ENCODE data around the gene PARP12.

DNA sequence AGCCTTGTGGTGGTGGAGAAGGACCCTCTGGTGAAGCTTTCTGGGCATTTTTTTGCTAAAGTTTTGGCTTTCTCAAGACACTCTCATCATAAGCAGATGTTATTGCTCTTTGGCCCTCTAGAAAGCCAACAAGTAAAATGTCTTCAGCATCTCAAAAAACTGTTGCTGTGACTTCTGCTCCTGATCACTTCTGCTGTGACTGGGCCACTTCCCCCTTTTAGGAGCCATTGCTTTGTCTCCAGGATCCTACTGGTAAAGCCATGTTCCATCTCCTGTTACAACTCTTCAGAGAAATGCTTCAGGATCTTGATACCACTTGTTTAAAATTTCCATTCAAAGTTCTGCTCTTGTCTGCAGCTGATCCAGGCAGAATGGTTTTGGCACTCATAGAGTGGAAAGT lies 10.9 kb downstream of the PARP12 start:
- TF ChIP-seq GLIS2 (tag by site-specific recombination; IDR thresholded peaks at IDR 0.05) (no peak), ZNF629 (tag by site-specific recombination; IDR thresholded peaks at IDR 0.05) (no peak), ZNF366 (tag by site-specific recombination; conservative IDR thresholded peaks at IDR 0.05) (no peak), ZNF138 (tag by site-specific recombination; IDR thresholded peaks at IDR 0.05; ENCODE audit: borderline replicate concordance) (no peak), ZBTB1 (tag by site-specific recombination; IDR thresholded peaks at IDR 0.05) (no peak), ZNF785 (tag by site-specific recombination; IDR thresholded peaks at IDR 0.05) (no peak), ZNF596 (tag by site-specific recombination; IDR thresholded peaks at IDR 0.05) (no peak), ZNF302 (tag by site-specific recombination; IDR thresholded peaks at IDR 0.05; ENCODE audit: low read depth) (no peak)
- TF ChIP-seq, protein P1, sequence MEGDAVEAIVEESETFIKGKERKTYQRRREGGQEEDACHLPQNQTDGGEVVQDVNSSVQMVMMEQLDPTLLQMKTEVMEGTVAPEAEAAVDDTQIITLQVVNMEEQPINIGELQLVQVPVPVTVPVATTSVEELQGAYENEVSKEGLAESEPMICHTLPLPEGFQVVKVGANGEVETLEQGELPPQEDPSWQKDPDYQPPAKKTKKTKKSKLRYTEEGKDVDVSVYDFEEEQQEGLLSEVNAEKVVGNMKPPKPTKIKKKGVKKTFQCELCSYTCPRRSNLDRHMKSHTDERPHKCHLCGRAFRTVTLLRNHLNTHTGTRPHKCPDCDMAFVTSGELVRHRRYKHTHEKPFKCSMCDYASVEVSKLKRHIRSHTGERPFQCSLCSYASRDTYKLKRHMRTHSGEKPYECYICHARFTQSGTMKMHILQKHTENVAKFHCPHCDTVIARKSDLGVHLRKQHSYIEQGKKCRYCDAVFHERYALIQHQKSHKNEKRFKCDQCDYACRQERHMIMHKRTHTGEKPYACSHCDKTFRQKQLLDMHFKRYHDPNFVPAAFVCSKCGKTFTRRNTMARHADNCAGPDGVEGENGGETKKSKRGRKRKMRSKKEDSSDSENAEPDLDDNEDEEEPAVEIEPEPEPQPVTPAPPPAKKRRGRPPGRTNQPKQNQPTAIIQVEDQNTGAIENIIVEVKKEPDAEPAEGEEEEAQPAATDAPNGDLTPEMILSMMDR (tag by site-specific recombination; IDR thresholded peaks at IDR 0.05), result no peak
- TF ChIP-seq, protein P2, sequence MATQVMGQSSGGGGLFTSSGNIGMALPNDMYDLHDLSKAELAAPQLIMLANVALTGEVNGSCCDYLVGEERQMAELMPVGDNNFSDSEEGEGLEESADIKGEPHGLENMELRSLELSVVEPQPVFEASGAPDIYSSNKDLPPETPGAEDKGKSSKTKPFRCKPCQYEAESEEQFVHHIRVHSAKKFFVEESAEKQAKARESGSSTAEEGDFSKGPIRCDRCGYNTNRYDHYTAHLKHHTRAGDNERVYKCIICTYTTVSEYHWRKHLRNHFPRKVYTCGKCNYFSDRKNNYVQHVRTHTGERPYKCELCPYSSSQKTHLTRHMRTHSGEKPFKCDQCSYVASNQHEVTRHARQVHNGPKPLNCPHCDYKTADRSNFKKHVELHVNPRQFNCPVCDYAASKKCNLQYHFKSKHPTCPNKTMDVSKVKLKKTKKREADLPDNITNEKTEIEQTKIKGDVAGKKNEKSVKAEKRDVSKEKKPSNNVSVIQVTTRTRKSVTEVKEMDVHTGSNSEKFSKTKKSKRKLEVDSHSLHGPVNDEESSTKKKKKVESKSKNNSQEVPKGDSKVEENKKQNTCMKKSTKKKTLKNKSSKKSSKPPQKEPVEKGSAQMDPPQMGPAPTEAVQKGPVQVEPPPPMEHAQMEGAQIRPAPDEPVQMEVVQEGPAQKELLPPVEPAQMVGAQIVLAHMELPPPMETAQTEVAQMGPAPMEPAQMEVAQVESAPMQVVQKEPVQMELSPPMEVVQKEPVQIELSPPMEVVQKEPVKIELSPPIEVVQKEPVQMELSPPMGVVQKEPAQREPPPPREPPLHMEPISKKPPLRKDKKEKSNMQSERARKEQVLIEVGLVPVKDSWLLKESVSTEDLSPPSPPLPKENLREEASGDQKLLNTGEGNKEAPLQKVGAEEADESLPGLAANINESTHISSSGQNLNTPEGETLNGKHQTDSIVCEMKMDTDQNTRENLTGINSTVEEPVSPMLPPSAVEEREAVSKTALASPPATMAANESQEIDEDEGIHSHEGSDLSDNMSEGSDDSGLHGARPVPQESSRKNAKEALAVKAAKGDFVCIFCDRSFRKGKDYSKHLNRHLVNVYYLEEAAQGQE (tag by site-specific recombination; IDR thresholded peaks at IDR 0.05), result no peak

Measured in HEK293 (cell line).